GM12878 (cell line): ENCODE results near the gene CDKN2B-AS1. TPM values are rescaled to one million over a fixed set of nuclear protein-coding genes. Genes with fewer than 3 reads are reported as not detected.

Experiments
- ATAC-seq: fragments of 200-7000 bp; cut with Tn5 transposase; 3 replicates; pipeline ENCODE4 v1.9.1; 2020; ENCODE audit warnings: mild to moderate bottlenecking, moderate library complexity
- BruUV-seq: library from RNA; stranded (reverse); fragments of 400-500 nt; replicated peaks from 2 replicates; lab custom pipeline; 2021; lab: Mats Ljungman, UMichigan
- CTCF ChIA-PET: fragments of 300-600 bp; sonication (Branson Sonifier 250); formaldehyde crosslinking; extraction: SDS; loops from one replicate; lab custom pipeline; 2021; ENCODE audit warnings: inconsistent platforms; lab: Yijun Ruan, JAX
- POLR2A ChIA-PET: fragments of 350-600 bp; formaldehyde crosslinking; extraction: SDS; loops from one replicate; lab custom pipeline; 2021; ENCODE audit warnings: inconsistent platforms; lab: Charles Lee
- RAD21 ChIA-PET: fragments of 300-600 bp; sonication (Branson Sonifier 250); formaldehyde crosslinking; loops from one replicate; lab custom pipeline; 2023; ENCODE audit warnings: antibody characterized with exemption; ENCODE audit not compliant: unreplicated experiment; lab: Charles Lee
- SMC1A ChIA-PET: fragments of 300-600 bp; sonication (Branson Sonifier 250); formaldehyde crosslinking; loops from one replicate; lab custom pipeline; 2023; ENCODE audit not compliant: unreplicated experiment, uncharacterized antibody; lab: Charles Lee
- DNase-seq: peaks from one replicate; pipeline ENCODE4 v3.0.0-alpha.2; 2011; ENCODE audit warnings: low read depth, low spot score
- FAIRE-seq: peaks from 3 replicates; lab custom pipeline; 2011; peaks lifted over from hg19 to GRCh38; lab: Jason Lieb, UNC
- H2AFZ ChIP-seq: 2 replicates; pipeline ENCODE4 v1.6.0; 2011; ENCODE audit warnings: low read depth, low read length, control low read depth; ENCODE audit not compliant: control insufficient read depth
- H3K27ac ChIP-seq: 2 replicates; pipeline ENCODE4 v1.5.1; 2011; ENCODE audit warnings: control low read depth; ENCODE audit not compliant: control insufficient read depth, insufficient read depth
- H3K27me3 ChIP-seq, 2 experiments: replicated peaks in 1 of 2; 2 replicates each; pipeline versions ENCODE4 v1.6.0 to v1.6.1; 2011; ENCODE audit warnings: low read length in 1 of 2; ENCODE audit not compliant: control insufficient read depth in 2 of 2, insufficient read depth in 2 of 2
- H3K36me3 ChIP-seq, 2 experiments: 2 replicates each; pipeline ENCODE4 v1.5.1; 2011; ENCODE audit warnings: low read length in 1 of 2; ENCODE audit not compliant: control insufficient read depth in 2 of 2, insufficient read depth in 2 of 2
- H3K4me1 ChIP-seq: 2 replicates; pipeline ENCODE4 v1.6.1; 2011; ENCODE audit warnings: mild to moderate bottlenecking, low read length, moderate library complexity, mixed read lengths; ENCODE audit not compliant: control insufficient read depth, insufficient read depth
- H3K4me2 ChIP-seq: 2 replicates; pipeline ENCODE4 v1.6.0; 2011; ENCODE audit warnings: control low read depth; ENCODE audit not compliant: control insufficient read depth, insufficient read depth
- H3K4me3 ChIP-seq: fragments of 200-600 bp; sonication (generic); 2 replicates; pipeline ENCODE4 v1.5.1; 2016
- H3K79me2 ChIP-seq: 2 replicates; pipeline ENCODE4 v1.6.0; 2011; ENCODE audit warnings: low read length; ENCODE audit not compliant: control insufficient read depth, insufficient read depth
- H3K9ac ChIP-seq: 2 replicates; pipeline ENCODE4 v1.8.0; 2011; ENCODE audit warnings: low read length, control low read depth, mixed read lengths; ENCODE audit not compliant: control insufficient read depth, insufficient read depth
- H3K9me3 ChIP-seq: replicated peaks from 3 replicates; pipeline ENCODE4 v1.5.1; 2011; ENCODE audit warnings: mild to moderate bottlenecking, low read length; ENCODE audit not compliant: control insufficient read depth, insufficient read depth
- H4K20me1 ChIP-seq: 2 replicates; pipeline ENCODE4 v1.6.0; 2011; ENCODE audit not compliant: control insufficient read depth, insufficient read depth
- BACH1 ChIP-seq: fragments of 450-650 bp; IDR thresholded peaks from 2 replicates; pipeline ENCODE4 v1.6.1; 2017; ENCODE audit warnings: mild to moderate bottlenecking, borderline replicate concordance
- E4F1 ChIP-seq: fragments of 450-650 bp; IDR thresholded peaks from 2 replicates; pipeline ENCODE4 v1.6.1; 2018; ENCODE audit warnings: borderline replicate concordance, mild to moderate bottlenecking; ENCODE audit not compliant: partially characterized antibody
- IKZF1 ChIP-seq: fragments of 450-650 bp; conservative IDR thresholded peaks from 2 replicates; pipeline ENCODE4 v1.6.1; 2017; ENCODE audit warnings: antibody characterized with exemption, mild to moderate bottlenecking
- NFXL1 ChIP-seq: fragments of 450-650 bp; IDR thresholded peaks from 2 replicates; pipeline ENCODE4 v1.6.1; 2017; ENCODE audit warnings: antibody characterized with exemption, mild to moderate bottlenecking, borderline replicate concordance
- NR2F1 ChIP-seq: fragments of 450-650 bp; conservative IDR thresholded peaks from 2 replicates; pipeline ENCODE4 v1.6.1; 2017; ENCODE audit warnings: mild to moderate bottlenecking
- POLR2AphosphoS2 ChIP-seq: IDR thresholded peaks from 2 replicates; pipeline ENCODE4 v1.6.1; 2011; ENCODE audit warnings: low read depth, mild to moderate bottlenecking, low read length, improper control_type of control experiment, moderate library complexity
- PRDM15 ChIP-seq: fragments of 450-650 bp; formaldehyde crosslinking; IDR thresholded peaks from 2 replicates; pipeline ENCODE4 v1.4.0; 2020; ENCODE audit warnings: mild to moderate bottlenecking, moderate library complexity
- RFX5 ChIP-seq: IDR thresholded peaks from 2 replicates; pipeline ENCODE4 v1.6.1; 2011; ENCODE audit warnings: low read depth, low read length, improper control_type of control experiment
- SMAD5 ChIP-seq: IDR thresholded peaks from 2 replicates; pipeline ENCODE4 v1.6.1; 2016; ENCODE audit warnings: antibody characterized with exemption, low read depth
- SREBF2 ChIP-seq: IDR thresholded peaks from 2 replicates; pipeline ENCODE4 v1.6.1; 2012; ENCODE audit warnings: mild to moderate bottlenecking, low read length
- TCF12 ChIP-seq: IDR thresholded peaks from 2 replicates; pipeline ENCODE4 v1.6.1; 2011; ENCODE audit warnings: low read depth, mild to moderate bottlenecking, low read length
- TCF3 ChIP-seq: IDR thresholded peaks from 2 replicates; pipeline ENCODE4 v1.6.1; 2012; ENCODE audit warnings: low read depth, mild to moderate bottlenecking, low read length, borderline replicate concordance; ENCODE audit not compliant: insufficient read depth
- ZBTB40 ChIP-seq: fragments of 450-650 bp; IDR thresholded peaks from 2 replicates; pipeline ENCODE4 v1.6.1; 2016; ENCODE audit warnings: mild to moderate bottlenecking, moderate library complexity, borderline replicate concordance
- WGBS: methylation state at CpG from one replicate; pipeline ENCODE4 v1.1.6; 2016; ENCODE audit warnings: low lambda C conversion rate; ENCODE audit not compliant: insufficient replicate concordance, insufficient coverage; ENCODE audit errors: missing lambda C conversion rate; 5-methylcytosine and 5-hydroxymethylcytosine counted together
- in situ Hi-C: fragments of 300-500 bp; cut with MboI; formaldehyde crosslinking; loops from 9 replicates; pipeline ENCODE4 v1.14.3; 2018; ENCODE audit warnings: mixed read lengths
- intact Hi-C: fragments of 100-400 bp; cut with micrococcal nuclease; formaldehyde crosslinking; loops from one replicate; pipeline ENCODE4 v1.14.2; 2022; ENCODE audit not compliant: unreplicated experiment
- polyA plus RNA-seq, 11 experiments: library from polyadenylated mRNA; depleted of rRNA in 4 of 11; unstranded in 6 of 11; stranded (reverse) in 5 of 11; fragments of >200 nt; fragmentation: Nextera tagmentation in 4 of 11; fragmentation: Illumina TruSeq in 1 of 11; extraction: Ambion mirVana in 4 of 11; extraction: Trizol in 1 of 11; gene quantifications; 1 replicate in 1 of 11; 2 replicates in 10 of 11; pipeline versions ENCODE4 v1.2.1 to v1.2.3, GENCODE V29; 2011 to 2016; ENCODE audit warnings: inconsistent platforms in 2 of 11, missing spikeins in 2 of 11, low read depth in 1 of 11
- total RNA-seq, 4 experiments: library from RNA; depleted of rRNA in 3 of 4; stranded (reverse); fragments of >200 nt in 3 of 4; fragmentation: Illumina TruSeq in 1 of 4; extraction: Trizol in 1 of 4; gene quantifications; 2 replicates each; pipeline versions ENCODE4 v1.2.1 to v1.2.3, GENCODE V29; 2013 to 2021

Gene CDKN2B-AS1
- total and polyA plus RNA-seq, 10 of the 15 experiments (the other 5 are each of a cell fraction or from before 2014, with no cell fraction given): 0.22 to 2.2 (median 1.0) TPM; not detected in 1

GRCh38 chr9:21997480-21997879 lies 2.9 kb downstream of the CDKN2B-AS1 start:
- Histone ChIP-seq H3K36me3 (no peaks in the 10 kb centered on the region), H3K4me2 (no peak overlapping the region), H3K4me1 (peaks cover 4% of the 10 kb centered on the region; the same call in 1 of the 2 replicates), H2AFZ (no peak overlapping the region), H3K4me3 (no peak overlapping the region), H3K9me3 (no peaks in the 10 kb centered on the region), H4K20me1 (no peaks in the 10 kb centered on the region), H3K79me2 (peaks cover 16% of the 10 kb centered on the region), H3K27me3 (no peaks in the 10 kb centered on the region), H3K27ac (no peak overlapping the region), H3K9ac (no peak overlapping the region)
- intact Hi-C loops: no loop called here
- FAIRE-seq: no peak
- SMC1A ChIA-PET: interaction anchor here (3.8 kb wide), 1 partner anchor 11 kb away, joined by 16 read pairs; the partner anchor contains the start of gene CDKN2B
- 100% methylated on average over 1 of the region's 1 CpG for WGBS
- POLR2A ChIA-PET: interaction anchor here (0.6 kb wide), 1 partner anchor 30 kb away, joined by 4 read pairs; no protein-coding TSS in a partner anchor
- no peak for DNase-seq
- RAD21 ChIA-PET: interaction anchor here (1.0 kb wide), 1 partner anchor 11 kb away, joined by 6 read pairs; the partner anchor contains the start of gene CDKN2B
- in situ Hi-C loops: no loop called here
- CTCF ChIA-PET: interaction anchor here (1.0 to 2.1 kb wide), 3 partner anchors 11 to 247 kb away, joined by 4 to 14 read pairs (median 5); partner anchors contain the start of gene CDKN2B
- no TSS peak for BruUV-seq
- ATAC-seq: no peak
- TF ChIP-seq RFX5 (no peak), NR2F1 (no peak), BACH1 (no peak), PRDM15 (CRISPR knock-in tag) (no peak), ZBTB40 (no peak), SMAD5 (no peak), TCF12 (no peak), POLR2AphosphoS2 (no peak), IKZF1 (no peak), E4F1 (no peak), NFXL1 (no peak), SREBF2 (no peak), TCF3 (no peak)
